Ramos (cell line): ENCODE data around the gene CFAP90.

ENCODE experiments used
- in situ Hi-C: fragments of 300-500 bp; cut with MboI; formaldehyde crosslinking; loops from one replicate; pipeline ENCODE4 v1.14.3; 2022; ENCODE audit warnings: low sequenced_read_pairs; ENCODE audit not compliant: unreplicated experiment

Gene CFAP90

GRCh38 chr5:7868773-7869473 is 18.0 kb upstream of the CFAP90 start, which contains the start of the genes FASTKD3 and MTRR:
Gene FASTKD3 (minus strand): TSS chr5:7869031. CDS start chr5:7868083, 948 bp downstream.
Gene MTRR (plus strand): TSS chr5:7869148. CDS start chr5:7870795, 1,647 bp downstream.
- in situ Hi-C loops, result no loop called here

GRCh38 chr5:7868427-7868772 is 17.5 kb upstream of the CFAP90 start:
- in situ Hi-C loops, result no loop called here

GRCh38 chr5:7867260-7867659 is 16.3 kb upstream of the CFAP90 start:
- in situ Hi-C loops, result no loop called here

- in situ Hi-C loops, result no loop called here
Measured at GRCh38 chr5:7866196-7866595, 15.3 kb upstream of the CFAP90 start.

- in situ Hi-C loops, result no loop called here
Measured at GRCh38 chr5:7857926-7858632, 7.1 kb upstream of the CFAP90 start.

- in situ Hi-C loops, result no loop called here
Measured at GRCh38 chr5:7857361-7857760, 6.4 kb upstream of the CFAP90 start.

GRCh38 chr5:7856855-7857254 is 5.9 kb upstream of the CFAP90 start:
- in situ Hi-C loops, result no loop called here

- in situ Hi-C loops, result no loop called here
Measured at GRCh38 chr5:7855611-7856010, 4.7 kb upstream of the CFAP90 start.

- in situ Hi-C loops, result no loop called here
Measured at GRCh38 chr5:7852988-7853387, 2.1 kb upstream of the CFAP90 start.

GRCh38 chr5:7852542-7852941 is 1.6 kb upstream of the CFAP90 start:
- in situ Hi-C loops, result no loop called here

- in situ Hi-C loops, result no loop called here
Measured at GRCh38 chr5:7851617-7852289, 820 bp upstream of the CFAP90 start.

- in situ Hi-C loops, result no loop called here
Measured at GRCh38 chr5:7851240-7851592, 283 bp upstream of the CFAP90 start.

- in situ Hi-C loops, result no loop called here
Measured at GRCh38 chr5:7849681-7850394, 1.1 kb downstream of the CFAP90 start.

- in situ Hi-C loops, result no loop called here
Measured at GRCh38 chr5:7848296-7848695, 2.6 kb downstream of the CFAP90 start.

GRCh38 chr5:7846327-7846726 is 4.6 kb downstream of the CFAP90 start:
- in situ Hi-C loops, result no loop called here

- in situ Hi-C loops, result no loop called here
Measured at GRCh38 chr5:7845557-7845956, 5.4 kb downstream of the CFAP90 start.

- in situ Hi-C loops, result no loop called here
Measured at GRCh38 chr5:7844901-7845300, 6.0 kb downstream of the CFAP90 start.

- in situ Hi-C loops, result no loop called here
Measured at GRCh38 chr5:7842531-7842930, 8.4 kb downstream of the CFAP90 start.

GRCh38 chr5:7837403-7837802 is 13.5 kb downstream of the CFAP90 start:
- in situ Hi-C loops, result no loop called here

- in situ Hi-C loops, result no loop called here
Measured at GRCh38 chr5:7834982-7835381, 16.0 kb downstream of the CFAP90 start.

GRCh38 chr5:7828269-7828668 is 22.7 kb downstream of the CFAP90 start:
- in situ Hi-C loops, result no loop called here
